Neural cell (in vitro differentiated cells): ENCODE data around the gene IFI16. TPM values are rescaled to one million over a fixed set of nuclear protein-coding genes. Genes with fewer than 3 reads are reported as not detected.

Experiments
- H2AFZ ChIP-seq: fragments of 200-600, 300-800 bp; sonication (generic), shearing (Covaris generic); 2 replicates; pipeline ENCODE4 v1.6.0; 2014; ENCODE audit warnings: low read depth, mild to moderate bottlenecking, antibody characterized with exemption, low read length, moderate library complexity
- H3F3A ChIP-seq: fragments of 200-600 bp; shearing (Covaris generic); 2 replicates; pipeline ENCODE4 v1.6.1; 2016; ENCODE audit warnings: mild to moderate bottlenecking, moderate library complexity, mixed read lengths, antibody characterized with exemption, low read length; ENCODE audit not compliant: insufficient read depth, poor library complexity, severe bottlenecking
- H3K27ac ChIP-seq: fragments of 200-600, 300-800 bp; sonication (generic), shearing (Covaris generic); 2 replicates; pipeline ENCODE4 v1.5.1; 2014; ENCODE audit warnings: mild to moderate bottlenecking, low read length, moderate library complexity
- H3K27me3 ChIP-seq: fragments of 300-800, 200-600 bp; sonication (generic), shearing (Covaris generic); 2 replicates; pipeline ENCODE4 v1.6.0; 2014; ENCODE audit warnings: mild to moderate bottlenecking, low read depth, low read length, moderate library complexity; ENCODE audit not compliant: insufficient read depth
- H3K36me3 ChIP-seq: fragments of 300-800, 200-600 bp; sonication (generic), shearing (Covaris generic); 2 replicates; pipeline ENCODE4 v1.5.1; 2014; ENCODE audit warnings: mild to moderate bottlenecking, antibody characterized with exemption, low read length, moderate library complexity; ENCODE audit not compliant: insufficient read depth
- H3K4me2 ChIP-seq: fragments of 300-800, 200-600 bp; sonication (generic), shearing (Covaris generic); 2 replicates; pipeline ENCODE4 v1.6.0; 2014; ENCODE audit warnings: mild to moderate bottlenecking, low read length
- H3K4me3 ChIP-seq: fragments of 300-800, 200-600 bp; sonication (generic), shearing (Covaris generic); 2 replicates; pipeline ENCODE4 v1.5.1; 2014; ENCODE audit warnings: mild to moderate bottlenecking, low read length, moderate library complexity
- H3K79me2 ChIP-seq: fragments of 200-600 bp; shearing (Covaris generic); replicated peaks from 2 replicates; pipeline ENCODE4 v1.6.0; 2014; ENCODE audit warnings: mild to moderate bottlenecking, low read length, moderate library complexity; ENCODE audit not compliant: insufficient read depth
- H3K9ac ChIP-seq: fragments of 300-800, 200-600 bp; sonication (generic), shearing (Covaris generic); 2 replicates; pipeline ENCODE4 v1.6.1; 2016; ENCODE audit warnings: mild to moderate bottlenecking, low read length, mixed read lengths
- H3K9me2 ChIP-seq: fragments of 200-600 bp; shearing (Covaris generic); 2 replicates; pipeline ENCODE4 v1.6.1; 2016; ENCODE audit warnings: mild to moderate bottlenecking, low read length, mixed read lengths; ENCODE audit not compliant: insufficient read depth
- H3K9me3 ChIP-seq: fragments of 200-600, 300-800 bp; sonication (generic), shearing (Covaris generic); 2 replicates; pipeline ENCODE4 v1.6.1; 2016; ENCODE audit warnings: mild to moderate bottlenecking, mixed run types, low read length, moderate library complexity, mixed read lengths
- H4K20me1 ChIP-seq: fragments of 200-600 bp; shearing (Covaris generic); 2 replicates; pipeline ENCODE4 v1.6.1; 2016; ENCODE audit warnings: mild to moderate bottlenecking, mixed run types; ENCODE audit not compliant: insufficient read depth
- EP300 ChIP-seq: fragments of 450-650 bp; conservative IDR thresholded peaks from 2 replicates; pipeline ENCODE4 v1.6.1; 2014; ENCODE audit warnings: antibody characterized with exemption, mild to moderate bottlenecking, moderate library complexity; ENCODE audit not compliant: poor library complexity, severe bottlenecking
- EZH2 ChIP-seq: fragments of 200-600, 300-800 bp; shearing (Covaris generic), sonication (generic); IDR thresholded peaks from 2 replicates; pipeline ENCODE4 v1.6.1; 2014; ENCODE audit warnings: antibody characterized with exemption, low read length, borderline replicate concordance, mild to moderate bottlenecking; ENCODE audit not compliant: insufficient read depth, poor library complexity, severe bottlenecking
- MXI1 ChIP-seq: fragments of 450-650 bp; conservative IDR thresholded peaks from 2 replicates; pipeline ENCODE4 v1.6.1; 2014; ENCODE audit warnings: antibody characterized with exemption, mild to moderate bottlenecking; ENCODE audit not compliant: poor library complexity, severe bottlenecking
- POLR2AphosphoS5 ChIP-seq: IDR thresholded peaks from 2 replicates; pipeline ENCODE4 v1.6.1; 2012
- RAD21 ChIP-seq: fragments of 450-650 bp; conservative IDR thresholded peaks from 2 replicates; pipeline ENCODE4 v1.6.1; 2014; ENCODE audit warnings: antibody characterized with exemption, mild to moderate bottlenecking, moderate library complexity
- SMC3 ChIP-seq: fragments of 450-650 bp; conservative IDR thresholded peaks from 2 replicates; pipeline ENCODE4 v1.6.1; 2014; ENCODE audit warnings: antibody characterized with exemption, mild to moderate bottlenecking, moderate library complexity; ENCODE audit not compliant: poor library complexity
- TAF1 ChIP-seq: IDR thresholded peaks from 2 replicates; pipeline ENCODE4 v1.6.1; 2012; ENCODE audit warnings: low read depth
- polyA plus RNA-seq: library from polyadenylated mRNA; depleted of rRNA; stranded (reverse); fragments of >200 nt; gene quantifications from 2 replicates; pipeline ENCODE4 v1.2.3, GENCODE V29; 2014
- TF ChIP-seq, protein P1 (sequence below): fragments of 450-650 bp; IDR thresholded peaks from 2 replicates; pipeline ENCODE4 v1.5.1; 2014; ENCODE audit warnings: antibody characterized with exemption, mild to moderate bottlenecking, moderate library complexity; ENCODE audit not compliant: poor library complexity, severe bottlenecking
- TF ChIP-seq, protein P2 (sequence below): IDR thresholded peaks from 2 replicates; pipeline ENCODE4 v1.6.1; 2012; ENCODE audit warnings: borderline replicate concordance

Gene IFI16
- polyA plus RNA-seq, 1 donor from 2014 or later, result not detected

DNA sequence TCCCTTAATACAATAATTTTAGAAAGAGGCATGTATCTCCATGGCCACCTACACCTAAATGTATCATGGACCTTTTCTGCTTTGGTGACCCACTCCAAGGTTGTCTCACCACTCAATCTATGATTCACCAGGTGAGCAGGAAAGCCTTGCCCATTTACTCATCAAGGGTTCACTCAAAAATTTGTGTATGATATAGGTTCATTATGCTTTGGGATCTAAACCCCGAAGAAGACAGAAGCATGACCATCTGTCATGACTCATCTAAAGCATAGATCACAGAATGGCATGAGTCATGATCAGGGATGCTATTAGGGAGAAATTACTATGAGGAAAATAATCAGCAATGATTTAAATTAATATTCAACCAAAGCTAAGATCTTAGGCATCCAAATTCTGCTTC is 39.9 kb upstream of the IFI16 start:
- no peaks in the 10 kb centered on the region for H3K36me3 ChIP-seq
- no peaks in the 10 kb centered on the region for H4K20me1 ChIP-seq
- H3K9me2 ChIP-seq, result no peaks in the 10 kb centered on the region
- no peak overlapping the region for H3K4me2 ChIP-seq
- no peak overlapping the region for H2AFZ ChIP-seq
- no peaks in the 10 kb centered on the region for H3F3A ChIP-seq
- H3K9me3 ChIP-seq, result no peaks in the 10 kb centered on the region
- no peak for TF ChIP-seq EZH2
- TF ChIP-seq, protein P1, sequence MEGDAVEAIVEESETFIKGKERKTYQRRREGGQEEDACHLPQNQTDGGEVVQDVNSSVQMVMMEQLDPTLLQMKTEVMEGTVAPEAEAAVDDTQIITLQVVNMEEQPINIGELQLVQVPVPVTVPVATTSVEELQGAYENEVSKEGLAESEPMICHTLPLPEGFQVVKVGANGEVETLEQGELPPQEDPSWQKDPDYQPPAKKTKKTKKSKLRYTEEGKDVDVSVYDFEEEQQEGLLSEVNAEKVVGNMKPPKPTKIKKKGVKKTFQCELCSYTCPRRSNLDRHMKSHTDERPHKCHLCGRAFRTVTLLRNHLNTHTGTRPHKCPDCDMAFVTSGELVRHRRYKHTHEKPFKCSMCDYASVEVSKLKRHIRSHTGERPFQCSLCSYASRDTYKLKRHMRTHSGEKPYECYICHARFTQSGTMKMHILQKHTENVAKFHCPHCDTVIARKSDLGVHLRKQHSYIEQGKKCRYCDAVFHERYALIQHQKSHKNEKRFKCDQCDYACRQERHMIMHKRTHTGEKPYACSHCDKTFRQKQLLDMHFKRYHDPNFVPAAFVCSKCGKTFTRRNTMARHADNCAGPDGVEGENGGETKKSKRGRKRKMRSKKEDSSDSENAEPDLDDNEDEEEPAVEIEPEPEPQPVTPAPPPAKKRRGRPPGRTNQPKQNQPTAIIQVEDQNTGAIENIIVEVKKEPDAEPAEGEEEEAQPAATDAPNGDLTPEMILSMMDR, result no peak
- TF ChIP-seq EP300, result no peak
- no peak for TF ChIP-seq MXI1
- no peak for TF ChIP-seq TAF1
- no peak for TF ChIP-seq RAD21
- no peak for TF ChIP-seq SMC3
- TF ChIP-seq, protein P2, sequence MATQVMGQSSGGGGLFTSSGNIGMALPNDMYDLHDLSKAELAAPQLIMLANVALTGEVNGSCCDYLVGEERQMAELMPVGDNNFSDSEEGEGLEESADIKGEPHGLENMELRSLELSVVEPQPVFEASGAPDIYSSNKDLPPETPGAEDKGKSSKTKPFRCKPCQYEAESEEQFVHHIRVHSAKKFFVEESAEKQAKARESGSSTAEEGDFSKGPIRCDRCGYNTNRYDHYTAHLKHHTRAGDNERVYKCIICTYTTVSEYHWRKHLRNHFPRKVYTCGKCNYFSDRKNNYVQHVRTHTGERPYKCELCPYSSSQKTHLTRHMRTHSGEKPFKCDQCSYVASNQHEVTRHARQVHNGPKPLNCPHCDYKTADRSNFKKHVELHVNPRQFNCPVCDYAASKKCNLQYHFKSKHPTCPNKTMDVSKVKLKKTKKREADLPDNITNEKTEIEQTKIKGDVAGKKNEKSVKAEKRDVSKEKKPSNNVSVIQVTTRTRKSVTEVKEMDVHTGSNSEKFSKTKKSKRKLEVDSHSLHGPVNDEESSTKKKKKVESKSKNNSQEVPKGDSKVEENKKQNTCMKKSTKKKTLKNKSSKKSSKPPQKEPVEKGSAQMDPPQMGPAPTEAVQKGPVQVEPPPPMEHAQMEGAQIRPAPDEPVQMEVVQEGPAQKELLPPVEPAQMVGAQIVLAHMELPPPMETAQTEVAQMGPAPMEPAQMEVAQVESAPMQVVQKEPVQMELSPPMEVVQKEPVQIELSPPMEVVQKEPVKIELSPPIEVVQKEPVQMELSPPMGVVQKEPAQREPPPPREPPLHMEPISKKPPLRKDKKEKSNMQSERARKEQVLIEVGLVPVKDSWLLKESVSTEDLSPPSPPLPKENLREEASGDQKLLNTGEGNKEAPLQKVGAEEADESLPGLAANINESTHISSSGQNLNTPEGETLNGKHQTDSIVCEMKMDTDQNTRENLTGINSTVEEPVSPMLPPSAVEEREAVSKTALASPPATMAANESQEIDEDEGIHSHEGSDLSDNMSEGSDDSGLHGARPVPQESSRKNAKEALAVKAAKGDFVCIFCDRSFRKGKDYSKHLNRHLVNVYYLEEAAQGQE, result no peak
- TF ChIP-seq POLR2AphosphoS5, result no peak
- H3K4me3 ChIP-seq, result no peak overlapping the region
- H3K27ac ChIP-seq, result no peak overlapping the region
- no peak overlapping the region for H3K9ac ChIP-seq
- no peaks in the 10 kb centered on the region for H3K79me2 ChIP-seq
- H3K27me3 ChIP-seq, result no peaks in the 10 kb centered on the region

DNA sequence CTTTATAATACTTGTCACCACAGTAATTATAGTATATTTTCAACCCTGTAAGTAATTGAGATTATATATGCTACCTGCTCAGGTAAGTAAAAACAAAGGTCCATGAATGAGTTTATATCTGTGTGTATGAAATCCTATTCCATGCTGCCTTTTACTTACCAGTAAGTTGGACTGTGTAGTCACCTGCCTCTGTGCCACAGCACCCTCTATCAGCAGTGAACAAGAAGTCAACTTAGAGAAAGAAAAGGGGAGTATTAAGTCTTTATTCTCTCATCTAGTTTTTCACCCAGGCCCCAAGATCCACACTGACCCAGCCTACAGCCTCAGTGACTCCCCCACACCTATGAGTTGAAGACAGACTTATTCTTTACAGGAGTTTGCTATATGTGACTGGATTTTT is 36.9 kb upstream of the IFI16 start:
- Histone ChIP-seq H3K9ac (no peak overlapping the region), H3K9me2 (no peaks in the 10 kb centered on the region), H4K20me1 (no peaks in the 10 kb centered on the region), H3K4me2 (no peak overlapping the region), H3K9me3 (no peaks in the 10 kb centered on the region), H3K27ac (no peak overlapping the region), H3K4me3 (no peak overlapping the region), H3K27me3 (no peaks in the 10 kb centered on the region), H3K36me3 (no peaks in the 10 kb centered on the region), H3F3A (no peaks in the 10 kb centered on the region), H3K79me2 (no peaks in the 10 kb centered on the region), H2AFZ (no peak overlapping the region)
- no peak for TF ChIP-seq MXI1
- no peak for TF ChIP-seq EZH2
- no peak for TF ChIP-seq RAD21
- TF ChIP-seq SMC3, result no peak
- no peak for TF ChIP-seq POLR2AphosphoS5
- TF ChIP-seq EP300, result no peak
- TF ChIP-seq, protein P2, result no peak
- TF ChIP-seq, protein P1, result no peak
- no peak for TF ChIP-seq TAF1
